K562 (cell line): Measurements from ENCODE around the gene CD101. TPM values are rescaled to one million over a fixed set of nuclear protein-coding genes. Genes with fewer than 3 reads are reported as not detected.

Experiments used
- CREB1 ChIP-seq, 2 experiments: sonication (generic) in 1 of 2; formaldehyde crosslinking in 1 of 2; IDR thresholded peaks; 2 replicates each; pipeline versions ENCODE4 v1.6.1 to v1.8.0; 2012 to 2022; ENCODE audit warnings: inconsistent platforms in 1 of 2, mild to moderate bottlenecking in 1 of 2, missing genetic modification reagents in 1 of 2, moderate library complexity in 1 of 2
- CXXC5 ChIP-seq: fragments of 250-450 bp; sonication (Bioruptor Pico); IDR thresholded peaks from 2 replicates; pipeline ENCODE4 v1.8.0; 2022; ENCODE audit warnings: inconsistent platforms, mild to moderate bottlenecking, moderate library complexity
- GTF2E2 ChIP-seq: fragments of 200-800 bp; sonication (Bioruptor generic); IDR thresholded peaks from 2 replicates; pipeline ENCODE4 v1.6.1; 2016; ENCODE audit warnings: missing genetic modification characterization, missing compliant biosample characterization
- HDAC6 ChIP-seq: IDR thresholded peaks from 2 replicates; pipeline ENCODE4 v1.6.1; 2012; ENCODE audit warnings: low read depth, mild to moderate bottlenecking, control low read depth, inconsistent platforms, low read length, moderate library complexity
- HEY1 ChIP-seq: fragments of 250-450 bp; sonication (Bioruptor Pico); IDR thresholded peaks from 2 replicates; pipeline ENCODE4 v1.5.0; 2020; ENCODE audit warnings: mild to moderate bottlenecking, moderate library complexity, borderline replicate concordance
- KLF10 ChIP-seq: fragments of 250-450 bp; sonication (Bioruptor Pico); IDR thresholded peaks from 2 replicates; pipeline ENCODE4 v1.6.1; 2021; ENCODE audit warnings: matching md5 sums
- MCM7 ChIP-seq, 2 experiments: fragments of 450-650 bp; IDR thresholded peaks; 2 replicates each; pipeline ENCODE4 v1.6.1; 2016 to 2018
- MTA3 ChIP-seq: fragments of 450-650 bp; formaldehyde crosslinking; IDR thresholded peaks from 2 replicates; pipeline ENCODE4 v1.6.1; 2017; ENCODE audit warnings: mild to moderate bottlenecking, borderline replicate concordance
- NRF1 ChIP-seq, 2 experiments: fragments of 450-650 bp; IDR thresholded peaks in 1 of 2; conservative IDR thresholded peaks in 1 of 2; 2 replicates each; pipeline ENCODE4 v1.6.1; 2014; ENCODE audit warnings: mild to moderate bottlenecking in 2 of 2
- RCOR1 ChIP-seq, 2 experiments: IDR thresholded peaks; 2 replicates each; pipeline ENCODE4 v1.6.1; 2012; ENCODE audit warnings: low read depth in 2 of 2, low read length in 2 of 2, borderline replicate concordance in 1 of 2, improper control_type of control experiment in 1 of 2
- STAT5B ChIP-seq: fragments of 250-450 bp; sonication (Bioruptor Pico); IDR thresholded peaks from 2 replicates; pipeline ENCODE4 v1.8.0; 2021; ENCODE audit warnings: mild to moderate bottlenecking, inconsistent platforms
- XRCC4 ChIP-seq: IDR thresholded peaks from one replicate; pipeline ENCODE4 v1.6.1; 2011; ENCODE audit not compliant: insufficient read depth, insufficient read length; ENCODE audit errors: extremely low read depth
- XRCC5 ChIP-seq: fragments of 200-400 bp; formaldehyde crosslinking; IDR thresholded peaks from 2 replicates; pipeline ENCODE4 v1.6.1; 2017; ENCODE audit warnings: low read depth, mild to moderate bottlenecking, low read length
- ZNF121 ChIP-seq: sonication (generic); formaldehyde crosslinking; conservative IDR thresholded peaks from 2 replicates; pipeline ENCODE4 v1.8.0; 2022; ENCODE audit warnings: missing genetic modification reagents
- polyA plus RNA-seq, 8 experiments: library from polyadenylated mRNA; depleted of rRNA in 4 of 8; stranded (reverse) in 5 of 8; unstranded in 3 of 8; fragments of >200 nt; fragmentation: Nextera tagmentation in 2 of 8; fragmentation: Illumina TruSeq in 1 of 8; extraction: Ambion mirVana in 2 of 8; extraction: Trizol in 1 of 8; gene quantifications; 2 replicates each; pipeline versions ENCODE4 v1.2.1 to v1.2.3, GENCODE V29; 2011 to 2014; ENCODE audit warnings: inconsistent platforms in 1 of 8, missing spikeins in 1 of 8
- total RNA-seq, 7 experiments: library from RNA; depleted of rRNA in 6 of 7; stranded (reverse); fragments of >200 nt in 6 of 7; fragmentation: Illumina TruSeq in 2 of 7; extraction: Trizol in 2 of 7; gene quantifications; 2 replicates each; pipeline versions ENCODE4 v1.2.1 to v1.2.3, GENCODE V29; 2011 to 2021; ENCODE audit warnings: low replicate concordance in 1 of 7
- TF ChIP-seq, protein P1 (sequence below): fragments of 250-450 bp; sonication (Bioruptor Pico); IDR thresholded peaks from 2 replicates; pipeline ENCODE4 v1.5.0; 2021; ENCODE audit warnings: mild to moderate bottlenecking, borderline replicate concordance
- TF ChIP-seq, protein P2 (sequence below): fragments of 450-650 bp; IDR thresholded peaks from 2 replicates; pipeline ENCODE4 v1.6.1; 2016; ENCODE audit warnings: antibody characterized with exemption
- TF ChIP-seq, protein P3 (sequence below): fragments of 250-450 bp; sonication (Bioruptor Pico); IDR thresholded peaks from 2 replicates; pipeline ENCODE4 v1.9.0; 2021; ENCODE audit warnings: mild to moderate bottlenecking, inconsistent platforms

Gene CD101
- total and polyA plus RNA-seq, 9 of the 15 experiments (the other 6 are each of a cell fraction or from before 2014, with no cell fraction given): 0.04 to 1.1 (median 0.20) TPM

DNA sequence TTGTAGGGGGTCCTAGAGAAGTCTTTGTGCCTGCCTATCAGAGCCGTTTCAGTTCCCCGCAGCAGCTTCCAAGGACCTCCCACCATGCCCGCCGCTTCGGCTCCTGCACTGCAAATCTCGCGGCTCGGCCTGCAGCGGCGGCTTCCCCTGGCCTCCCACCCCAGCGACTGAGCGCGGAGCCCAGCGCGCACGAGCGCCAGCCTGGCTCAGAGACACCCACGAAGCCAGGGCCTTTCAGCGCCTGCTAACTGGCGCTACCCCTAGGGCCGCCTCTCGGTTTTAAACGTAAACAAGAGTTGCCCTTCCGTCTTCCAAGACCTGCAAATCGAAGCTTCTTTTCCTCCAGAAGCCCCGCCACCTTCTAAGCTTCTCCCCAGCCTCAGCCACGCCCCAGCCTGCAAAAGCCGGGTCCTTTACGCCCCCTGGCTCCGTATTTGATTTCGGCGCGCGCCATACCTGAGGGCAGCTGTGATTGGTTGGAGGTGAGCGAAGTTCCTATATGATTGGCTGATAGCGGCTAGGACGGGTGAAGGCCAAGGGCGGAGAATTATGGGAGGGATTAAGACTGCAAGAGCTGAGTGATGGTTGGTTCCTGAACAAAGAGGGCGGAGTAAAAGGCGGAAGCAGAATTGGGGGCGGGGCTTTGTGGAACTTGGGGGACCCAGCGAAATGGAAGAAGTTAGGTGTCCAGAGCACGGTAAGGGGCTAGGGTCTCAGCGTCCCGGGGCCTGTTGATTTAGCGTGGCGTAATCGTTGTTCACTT is 58.3 kb downstream of the CD101 start, which contains the start of gene TTF2 (continued):
- TF ChIP-seq, protein P1, sequence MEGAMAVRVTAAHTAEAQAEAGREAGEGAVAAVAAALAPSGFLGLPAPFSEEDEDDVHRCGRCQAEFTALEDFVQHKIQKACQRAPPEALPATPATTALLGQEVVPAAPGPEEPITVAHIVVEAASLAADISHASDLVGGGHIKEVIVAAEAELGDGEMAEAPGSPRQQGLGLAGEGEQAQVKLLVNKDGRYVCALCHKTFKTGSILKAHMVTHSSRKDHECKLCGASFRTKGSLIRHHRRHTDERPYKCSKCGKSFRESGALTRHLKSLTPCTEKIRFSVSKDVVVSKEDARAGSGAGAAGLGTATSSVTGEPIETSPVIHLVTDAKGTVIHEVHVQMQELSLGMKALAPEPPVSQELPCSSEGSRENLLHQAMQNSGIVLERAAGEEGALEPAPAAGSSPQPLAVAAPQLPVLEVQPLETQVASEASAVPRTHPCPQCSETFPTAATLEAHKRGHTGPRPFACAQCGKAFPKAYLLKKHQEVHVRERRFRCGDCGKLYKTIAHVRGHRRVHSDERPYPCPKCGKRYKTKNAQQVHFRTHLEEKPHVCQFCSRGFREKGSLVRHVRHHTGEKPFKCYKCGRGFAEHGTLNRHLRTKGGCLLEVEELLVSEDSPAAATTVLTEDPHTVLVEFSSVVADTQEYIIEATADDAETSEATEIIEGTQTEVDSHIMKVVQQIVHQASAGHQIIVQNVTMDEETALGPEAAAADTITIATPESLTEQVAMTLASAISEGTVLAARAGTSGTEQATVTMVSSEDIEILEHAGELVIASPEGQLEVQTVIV (CRISPR knock-in tag): no peak
- TF ChIP-seq ZNF121 (CRISPR knock-in tag) (no peak), CREB1 (IDR thresholded peaks at IDR 0.05) (peak; percentile 71), CREB1 (CRISPR knock-in tag; IDR thresholded peaks at IDR 0.05) (no peak), HEY1 (CRISPR knock-in tag) (no peak), MCM7 (IDR thresholded peaks at IDR 0.05) (no peak), CXXC5 (CRISPR knock-in tag) (peak; percentile 78), GTF2E2 (tag) (peak; percentile 80; the same call in 1 of the 2 replicates), KLF10 (CRISPR knock-in tag) (no peak), XRCC5 (no peak; the same call in none of the 2 replicates), STAT5B (CRISPR knock-in tag) (no peak), NRF1 (conservative IDR thresholded peaks at IDR 0.05 in 1 of 2, IDR thresholded peaks at IDR 0.05 in 1 of 2) (peak in 1 of 2 experiments; percentile 66), RCOR1 (IDR thresholded peaks at IDR 0.05; ENCODE audit: borderline replicate concordance in 1 of 2, low read depth in 2 of 2, low read length in 2 of 2) (peak in 1 of 2 experiments; percentile 40; a peak in 3 of 4 replicates), XRCC4 (no peak), HDAC6 (no peak), MTA3 (no peak; the same call in 1 of the 2 replicates)
- TF ChIP-seq, protein P2, sequence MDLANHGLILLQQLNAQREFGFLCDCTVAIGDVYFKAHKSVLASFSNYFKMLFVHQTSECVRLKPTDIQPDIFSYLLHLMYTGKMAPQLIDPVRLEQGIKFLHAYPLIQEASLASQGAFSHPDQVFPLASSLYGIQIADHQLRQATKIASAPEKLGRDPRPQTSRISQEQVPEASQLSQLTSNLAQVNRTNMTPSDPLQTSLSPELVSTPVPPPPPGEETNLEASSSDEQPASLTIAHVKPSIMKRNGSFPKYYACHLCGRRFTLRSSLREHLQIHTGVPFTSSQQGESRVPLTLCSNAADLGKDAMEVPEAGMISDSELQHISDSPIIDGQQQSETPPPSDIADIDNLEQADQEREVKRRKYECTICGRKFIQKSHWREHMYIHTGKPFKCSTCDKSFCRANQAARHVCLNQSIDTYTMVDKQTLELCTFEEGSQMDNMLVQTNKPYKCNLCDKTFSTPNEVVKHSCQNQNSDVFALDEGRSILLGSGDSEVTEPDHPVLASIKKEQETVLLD: peak; percentile 14; the same call in 1 of the 2 replicates
- TF ChIP-seq, protein P3, sequence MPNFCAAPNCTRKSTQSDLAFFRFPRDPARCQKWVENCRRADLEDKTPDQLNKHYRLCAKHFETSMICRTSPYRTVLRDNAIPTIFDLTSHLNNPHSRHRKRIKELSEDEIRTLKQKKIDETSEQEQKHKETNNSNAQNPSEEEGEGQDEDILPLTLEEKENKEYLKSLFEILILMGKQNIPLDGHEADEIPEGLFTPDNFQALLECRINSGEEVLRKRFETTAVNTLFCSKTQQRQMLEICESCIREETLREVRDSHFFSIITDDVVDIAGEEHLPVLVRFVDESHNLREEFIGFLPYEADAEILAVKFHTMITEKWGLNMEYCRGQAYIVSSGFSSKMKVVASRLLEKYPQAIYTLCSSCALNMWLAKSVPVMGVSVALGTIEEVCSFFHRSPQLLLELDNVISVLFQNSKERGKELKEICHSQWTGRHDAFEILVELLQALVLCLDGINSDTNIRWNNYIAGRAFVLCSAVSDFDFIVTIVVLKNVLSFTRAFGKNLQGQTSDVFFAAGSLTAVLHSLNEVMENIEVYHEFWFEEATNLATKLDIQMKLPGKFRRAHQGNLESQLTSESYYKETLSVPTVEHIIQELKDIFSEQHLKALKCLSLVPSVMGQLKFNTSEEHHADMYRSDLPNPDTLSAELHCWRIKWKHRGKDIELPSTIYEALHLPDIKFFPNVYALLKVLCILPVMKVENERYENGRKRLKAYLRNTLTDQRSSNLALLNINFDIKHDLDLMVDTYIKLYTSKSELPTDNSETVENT (CRISPR knock-in tag): peak; percentile 76; the same call in 1 of the 2 replicates
